H1 (cell line): ENCODE results near the gene ABCA9. TPM values are rescaled to one million over a fixed set of nuclear protein-coding genes. Genes with fewer than 3 reads are reported as not detected.

Experiments
- CHD1 ChIP-seq: IDR thresholded peaks from 2 replicates; pipeline ENCODE4 v1.6.1; 2012; ENCODE audit warnings: low read depth, low read length, improper control_type of control experiment
- CHD7 ChIP-seq: fragments of 300-600 bp; sonication (generic); IDR thresholded peaks from 2 replicates; pipeline ENCODE4 v1.7.1; 2012; ENCODE audit warnings: low read length, moderate library complexity, mild to moderate bottlenecking, inconsistent platforms; ENCODE audit not compliant: insufficient replicate concordance
- CTBP2 ChIP-seq: IDR thresholded peaks from 2 replicates; pipeline ENCODE4 v1.7.0; 2011; ENCODE audit warnings: borderline replicate concordance, mild to moderate bottlenecking, moderate library complexity, mixed read lengths, low read length; ENCODE audit not compliant: insufficient read depth, insufficient read length
- GTF2F1 ChIP-seq: IDR thresholded peaks from 2 replicates; pipeline ENCODE4 v1.6.1; 2012; ENCODE audit warnings: low read depth, low read length, improper control_type of control experiment, borderline replicate concordance
- HDAC6 ChIP-seq: IDR thresholded peaks from one replicate; pipeline ENCODE4 v1.7.1; 2012; ENCODE audit warnings: low read depth, mild to moderate bottlenecking, inconsistent platforms, low read length, moderate library complexity
- JUND ChIP-seq: IDR thresholded peaks from 2 replicates; pipeline ENCODE4 v1.6.1; 2011; ENCODE audit warnings: mild to moderate bottlenecking, improper control_type of control experiment, low read length
- RFX5 ChIP-seq: IDR thresholded peaks from 2 replicates; pipeline ENCODE4 v1.6.1; 2011; ENCODE audit warnings: low read depth, low read length, improper control_type of control experiment, borderline replicate concordance
- RXRA ChIP-seq: IDR thresholded peaks from 2 replicates; pipeline ENCODE4 v1.6.1; 2011; ENCODE audit warnings: low read depth, mild to moderate bottlenecking, low read length, moderate library complexity; ENCODE audit not compliant: insufficient read depth
- SIRT6 ChIP-seq: IDR thresholded peaks from one replicate; pipeline ENCODE4 v1.7.1; 2012; ENCODE audit warnings: low read length, inconsistent platforms
- SIX5 ChIP-seq: IDR thresholded peaks from 2 replicates; pipeline ENCODE4 v1.6.1; 2011; ENCODE audit warnings: mild to moderate bottlenecking, low read depth, low read length
- polyA plus RNA-seq, 7 experiments: library from polyadenylated mRNA; depleted of rRNA in 3 of 7; stranded (reverse) in 5 of 7; unstranded in 2 of 7; fragments of >200 nt in 5 of 7; fragments of 200-250 nt in 2 of 7; gene quantifications; 1 replicate in 5 of 7; 2 replicates in 1 of 7; 4 replicates in 1 of 7; pipeline versions ENCODE4 v1.2.1 to v1.2.3, GENCODE V29; 2011 to 2013; ENCODE audit warnings: missing spikeins in 2 of 7, mixed read lengths in 2 of 7
- total RNA-seq: library from RNA; stranded (reverse); fragmentation: NEBNext Ultra II Directional; extraction: Animal tissue kit (Norgen Biotek cat#: 25700); gene quantifications from 2 replicates; pipeline ENCODE4 v1.2.1, GENCODE V29; 2021

ABCA9 gene
- total and polyA plus RNA-seq, 2 of the 8 experiments (the other 6 are each of a cell fraction or from before 2014, with no cell fraction given) = not detected

GRCh38 chr17:68981288-68981687 is 79.4 kb downstream of the ABCA9 start (continued):
- TF ChIP-seq CHD7 (no peak), RXRA (no peak), CTBP2 (no peak), RFX5 (no peak), HDAC6 (no peak), JUND (no peak), CHD1 (no peak), SIX5 (no peak), GTF2F1 (no peak), SIRT6 (no peak)
